NCI-H2227 (cell line): ENCODE data around the gene SDHA.
A peak's percentile ranks its signal among the peaks of the same experiment; 100 is the strongest.
"Not testable (repeated sequence)": the region's sequence is repeated elsewhere in the genome, so short reads cannot be mapped to it uniquely, and the experiment has no call there.

Experiments used
- DNase-seq: peaks from one replicate; lab custom pipeline; 2025; ENCODE audit not compliant: unreplicated experiment; lab: John Stamatoyannopoulos, UW

SDHA gene

DNA sequence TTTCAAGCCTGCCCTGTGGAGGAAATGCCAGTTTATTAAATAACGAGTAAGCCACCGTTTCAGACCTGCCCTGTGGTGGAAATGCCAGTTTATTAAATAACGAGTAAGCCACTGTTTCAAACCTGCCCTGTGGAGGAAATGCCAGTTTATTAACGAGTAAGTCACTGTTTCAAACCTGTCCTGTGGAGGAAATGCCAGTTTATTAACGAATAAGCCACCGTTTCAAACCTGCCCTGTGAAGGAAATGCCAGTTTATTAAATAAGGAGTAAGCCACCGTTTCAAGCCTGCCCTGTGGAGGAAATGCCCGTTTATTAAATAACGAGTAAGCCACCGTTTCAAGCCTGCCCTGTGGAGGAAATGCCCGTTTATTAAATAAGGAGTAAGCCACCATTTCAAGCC lies 33.9 kb downstream of the SDHA start:
- DNase-seq: not testable (repeated sequence)

DNA sequence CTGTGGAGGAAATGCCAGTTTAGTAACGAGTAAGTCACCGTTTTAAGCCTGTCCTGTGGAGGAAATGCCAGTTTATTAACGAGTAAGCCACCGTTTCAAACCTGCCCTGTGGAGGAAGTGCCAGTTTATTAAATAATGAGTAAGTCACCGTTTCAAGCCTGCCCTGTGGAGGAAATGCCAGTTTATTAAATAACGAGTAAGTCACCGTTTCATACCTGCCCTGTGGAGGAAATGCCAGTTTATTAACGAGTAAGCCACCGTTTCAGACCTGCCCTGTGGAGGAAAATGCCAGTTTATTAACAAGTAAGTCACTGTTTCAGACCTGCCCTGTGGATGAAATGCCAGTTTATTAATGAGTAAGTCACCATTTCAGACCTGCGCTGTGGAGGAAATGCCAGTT lies 34.4 kb downstream of the SDHA start:
- DNase-seq: no peak

DNA sequence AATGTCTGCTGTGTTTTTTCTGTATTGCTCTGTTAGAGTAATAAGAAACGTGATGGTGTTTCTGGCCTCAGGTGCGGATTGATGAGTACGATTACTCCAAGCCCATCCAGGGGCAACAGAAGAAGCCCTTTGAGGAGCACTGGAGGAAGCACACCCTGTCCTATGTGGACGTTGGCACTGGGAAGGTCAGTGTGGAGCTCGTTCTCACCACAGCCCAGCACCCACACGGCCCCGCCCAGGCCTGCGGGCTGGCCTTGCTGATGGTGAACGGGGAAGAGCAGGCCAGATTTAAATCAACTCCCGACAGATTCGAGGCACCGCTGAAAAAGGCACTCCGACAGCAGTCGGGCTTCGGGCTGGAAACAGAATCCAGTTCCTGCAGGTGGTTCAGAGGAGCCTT lies 36.2 kb downstream of the SDHA start:
- not testable (repeated sequence) for DNase-seq

GRCh38 chr5:255116-255515 lies 37.0 kb downstream of the SDHA start:
- not testable (repeated sequence) for DNase-seq

GRCh38 chr5:256347-256746 lies 38.2 kb downstream of the SDHA start:
- DNase-seq: not testable (repeated sequence)

- no peak for DNase-seq
Observed at GRCh38 chr5:257148-257547, 39.0 kb downstream of the SDHA start.

- DNase-seq: not testable (repeated sequence)
Observed at GRCh38 chr5:263275-263974, 45.3 kb downstream of the SDHA start.

DNA sequence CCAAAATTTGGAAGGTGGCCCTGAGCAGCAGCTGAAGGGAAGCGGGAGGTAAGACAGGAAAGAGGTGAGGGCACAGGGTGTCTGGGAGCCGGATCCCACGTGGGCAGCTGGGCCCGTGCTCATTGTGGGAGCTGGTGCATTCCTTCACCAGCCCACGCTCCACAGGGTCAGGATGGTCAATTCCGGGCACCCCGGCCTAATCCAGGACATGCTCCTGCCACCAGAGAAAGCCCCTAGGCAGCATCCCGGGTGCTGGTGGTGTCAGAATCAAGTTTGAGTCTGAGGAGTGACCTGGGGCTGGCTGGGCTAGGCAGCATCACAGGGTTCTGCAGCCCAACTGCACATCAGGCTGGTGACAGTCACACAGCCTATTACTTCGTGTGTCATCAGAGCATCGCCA lies 46.2 kb downstream of the SDHA start:
- DNase-seq: no peak

- not testable (repeated sequence) for DNase-seq
Observed at GRCh38 chr5:266311-267026, 48.3 kb downstream of the SDHA start.

- DNase-seq: no peak
Observed at GRCh38 chr5:267716-268115, 49.6 kb downstream of the SDHA start.

GRCh38 chr5:270340-270739 lies 52.2 kb downstream of the SDHA start:
- peak; percentile 23 for DNase-seq

GRCh38 chr5:271828-272167 lies 53.7 kb downstream of the SDHA start:
- not testable (repeated sequence) for DNase-seq

DNA sequence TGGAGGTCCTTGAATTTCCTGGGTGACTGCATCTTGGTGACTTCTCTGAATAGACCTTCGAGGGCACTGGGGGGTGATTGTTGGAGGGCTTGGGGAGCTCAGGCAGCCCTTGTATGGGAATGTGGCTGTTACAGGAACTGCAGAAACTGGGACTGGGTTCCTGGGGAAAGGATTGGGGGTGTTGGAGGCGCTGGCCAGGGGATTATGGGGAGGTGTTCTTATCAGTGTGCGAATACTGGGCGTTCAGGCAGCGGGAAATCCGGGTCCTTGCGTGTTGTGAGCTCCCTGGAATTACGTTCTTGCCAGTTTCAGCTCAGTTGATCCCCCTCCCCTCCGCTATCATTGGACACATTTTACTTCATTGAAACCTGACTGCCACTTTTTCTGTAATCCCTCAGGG lies 55.0 kb downstream of the SDHA start:
- DNase-seq: not testable (repeated sequence)

GRCh38 chr5:273491-273890 lies 55.4 kb downstream of the SDHA start:
- DNase-seq: not testable (repeated sequence)

- not testable (repeated sequence) for DNase-seq
Observed at GRCh38 chr5:274346-274745, 56.2 kb downstream of the SDHA start.

GRCh38 chr5:278646-279045 lies 60.5 kb downstream of the SDHA start:
- DNase-seq: no peak

DNA sequence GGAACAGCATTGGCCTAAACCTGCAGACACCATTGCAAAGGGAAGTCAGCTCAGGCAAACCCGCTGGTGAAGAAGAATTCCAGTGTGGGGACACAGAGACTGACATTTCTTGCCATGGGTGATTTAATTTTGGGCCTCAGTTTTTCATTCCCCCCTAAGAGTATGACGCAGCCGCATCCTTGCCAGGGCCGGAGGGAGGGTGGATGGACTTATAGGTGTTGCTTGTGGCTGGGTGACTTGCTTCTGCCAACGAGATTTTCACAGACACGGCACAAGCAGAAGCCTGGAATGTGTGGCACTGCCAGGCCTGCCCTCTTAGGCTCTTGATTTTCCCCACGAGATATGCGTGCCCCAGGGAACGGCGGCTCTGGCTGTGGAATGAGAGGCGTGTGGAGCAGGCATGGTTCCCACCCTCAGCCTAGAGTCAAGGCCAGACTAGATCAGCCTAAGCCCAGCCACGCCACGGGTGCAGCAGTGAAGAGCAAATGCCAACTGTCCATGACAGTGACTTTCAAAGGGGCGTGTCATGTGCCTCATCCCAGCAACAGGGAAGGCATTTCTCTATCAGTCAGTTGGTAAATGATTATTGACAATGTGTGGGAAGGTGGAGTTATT lies 61.0 kb downstream of the SDHA start:
- DNase-seq: not testable (repeated sequence)

DNA sequence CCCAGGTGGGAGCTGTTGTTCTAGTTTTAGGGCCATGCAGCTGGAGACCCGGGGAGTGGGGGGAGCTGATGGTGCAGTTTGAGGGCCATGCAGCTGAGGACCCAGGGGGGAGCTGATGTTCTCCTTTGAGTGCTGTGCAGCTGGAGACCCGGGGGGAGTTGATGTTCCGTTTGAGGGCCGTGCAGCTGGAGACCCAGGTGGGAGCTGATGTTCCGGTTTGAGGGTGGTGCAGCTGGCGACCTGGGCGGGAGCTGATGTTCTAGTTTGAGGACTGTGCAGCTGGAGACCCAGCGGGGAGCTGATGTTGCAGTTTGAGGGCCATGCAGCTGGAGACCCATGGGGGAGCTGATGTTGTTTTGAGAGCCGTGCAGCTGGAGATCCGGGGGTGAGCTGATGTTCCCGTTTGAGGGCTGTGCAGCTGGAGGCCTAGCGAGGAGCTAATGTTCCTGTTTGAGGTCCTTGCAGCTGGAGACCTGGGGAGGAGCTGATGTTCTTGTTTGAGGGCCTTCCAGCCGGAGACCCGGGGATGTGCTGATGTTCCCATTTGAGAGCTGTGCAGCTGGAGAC lies 68.0 kb downstream of the SDHA start:
- no peak for DNase-seq

DNA sequence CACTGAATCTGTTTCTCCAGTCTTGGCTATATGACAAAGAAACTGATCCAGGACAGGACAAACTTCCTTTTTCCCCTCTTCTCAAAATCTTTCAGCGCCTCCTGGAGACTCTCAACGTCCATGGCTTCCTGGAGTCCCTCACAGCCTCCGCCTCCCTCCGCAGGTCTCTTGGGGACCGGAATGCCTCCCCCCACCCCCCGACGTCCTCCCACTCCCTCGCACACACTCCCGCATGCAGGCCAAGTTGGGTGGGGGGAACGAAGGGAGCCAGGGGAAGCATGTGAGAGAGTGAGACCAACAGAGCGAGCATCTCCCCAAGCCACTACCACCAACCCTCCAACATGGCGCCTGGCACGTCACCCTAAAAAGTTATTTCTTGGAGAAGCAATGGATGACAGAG lies 72.1 kb downstream of the SDHA start:
- not testable (repeated sequence) for DNase-seq

DNA sequence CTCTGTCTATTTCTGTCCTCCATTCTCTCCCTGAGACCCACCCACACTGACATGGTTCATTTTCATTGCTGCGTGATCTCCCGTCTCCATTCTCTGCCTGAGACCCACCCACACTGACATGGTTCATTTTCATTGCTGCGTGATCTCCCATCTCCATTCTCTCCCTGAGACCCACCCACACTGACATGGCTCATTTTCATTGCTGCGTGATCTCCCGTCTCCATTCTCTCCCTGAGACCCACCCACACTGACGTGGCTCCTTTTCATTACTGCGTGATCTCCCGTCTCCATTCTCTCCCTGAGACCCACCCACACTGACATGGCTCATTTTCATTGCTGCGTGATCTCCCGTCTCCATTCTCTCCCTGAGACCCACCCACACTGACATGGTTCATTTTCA lies 73.2 kb downstream of the SDHA start:
- DNase-seq: not testable (repeated sequence)

- not testable (repeated sequence) for DNase-seq
Observed at GRCh38 chr5:294788-295187, 76.7 kb downstream of the SDHA start.

- not testable (repeated sequence) for DNase-seq
Observed at GRCh38 chr5:296207-296606, 78.1 kb downstream of the SDHA start.
